IMR-90 (cell line): Measurements from ENCODE around the gene GABRB2. TPM values are rescaled to one million over a fixed set of nuclear protein-coding genes. Genes with fewer than 3 reads are reported as not detected.

ENCODE experiments used
- ATAC-seq: fragments of 200-7000 bp; cut with Tn5 transposase; 2 replicates; pipeline ENCODE4 v1.9.1; 2020; ENCODE audit warnings: low read depth, mild to moderate bottlenecking, moderate library complexity
- BruUV-seq: library from RNA; stranded (reverse); fragments of 400-500 nt; replicated peaks from 2 replicates; lab custom pipeline; 2021; lab: Mats Ljungman, UMichigan
- CTCF ChIA-PET: fragments of 300-600 bp; formaldehyde crosslinking; extraction: SDS; loops from one replicate; lab custom pipeline; 2021; ENCODE audit warnings: antibody characterized with exemption; lab: Yijun Ruan, JAX
- POLR2A ChIA-PET: fragments of 300-600 bp; sonication (Branson Sonifier 250); formaldehyde crosslinking; loops from one replicate; lab custom pipeline; 2022; ENCODE audit warnings: antibody characterized with exemption; ENCODE audit not compliant: unreplicated experiment; lab: Charles Lee
- DNase-seq: peaks from one replicate; pipeline ENCODE4 v3.0.0; 2013
- H2AFZ ChIP-seq: replicated peaks from 2 replicates; pipeline ENCODE3; 2013; ENCODE audit warnings: low read length, mild to moderate bottlenecking; ENCODE audit not compliant: poor library complexity
- H2AK5ac ChIP-seq: 2 replicates; pipeline ENCODE4 v1.6.1; 2013; ENCODE audit warnings: low read depth, low read length, inconsistent platforms
- H2AK9ac ChIP-seq: replicated peaks from 2 replicates; pipeline ENCODE3; 2013; ENCODE audit warnings: mild to moderate bottlenecking, low read depth, low read length, moderate library complexity; ENCODE audit not compliant: poor library complexity
- H2BK120ac ChIP-seq: 2 replicates; pipeline ENCODE4 v1.6.1; 2013; ENCODE audit warnings: low read depth, low read length, inconsistent platforms
- H2BK15ac ChIP-seq: 3 replicates; pipeline ENCODE4 v1.6.1; 2013; ENCODE audit warnings: low read depth, low read length, inconsistent platforms
- H2BK20ac ChIP-seq: 2 replicates; pipeline ENCODE4 v1.6.1; 2013; ENCODE audit warnings: low read depth, mild to moderate bottlenecking, inconsistent platforms, low read length, moderate library complexity
- H2BK5ac ChIP-seq: 2 replicates; pipeline ENCODE4 v1.6.1; 2013; ENCODE audit warnings: mild to moderate bottlenecking, low read depth, low read length, inconsistent platforms; ENCODE audit not compliant: poor library complexity, severe bottlenecking
- H3K14ac ChIP-seq: replicated peaks from 2 replicates; pipeline ENCODE4 v1.6.1; 2013; ENCODE audit warnings: low read depth, low read length, inconsistent platforms
- H3K18ac ChIP-seq: 2 replicates; pipeline ENCODE4 v1.6.1; 2013; ENCODE audit warnings: low read depth, low read length, control low read depth
- H3K23ac ChIP-seq: 2 replicates; pipeline ENCODE4 v1.6.1; 2013; ENCODE audit warnings: low read depth, low read length, inconsistent platforms
- H3K27ac ChIP-seq: 2 replicates; pipeline ENCODE4 v1.5.1; 2013; ENCODE audit warnings: mild to moderate bottlenecking, control low read depth, low read length; ENCODE audit not compliant: insufficient read depth
- H3K27me3 ChIP-seq: 2 replicates; pipeline ENCODE4 v1.6.1; 2013; ENCODE audit warnings: low read length; ENCODE audit not compliant: control insufficient read depth, insufficient read depth
- H3K36me3 ChIP-seq: 2 replicates; pipeline ENCODE4 v1.6.1; 2013; ENCODE audit warnings: low read length, mixed read lengths; ENCODE audit not compliant: control insufficient read depth, insufficient read depth
- H3K4ac ChIP-seq: 2 replicates; pipeline ENCODE4 v1.6.1; 2013; ENCODE audit warnings: low read depth, low read length, inconsistent platforms
- H3K4me1 ChIP-seq: 2 replicates; pipeline ENCODE4 v1.6.1; 2013; ENCODE audit warnings: low read length, mixed read lengths; ENCODE audit not compliant: control insufficient read depth, insufficient read depth
- H3K4me2 ChIP-seq: 2 replicates; pipeline ENCODE4 v1.6.1; 2013; ENCODE audit warnings: low read depth, mild to moderate bottlenecking, control low read depth, low read length, moderate library complexity
- H3K4me3 ChIP-seq: 2 replicates; pipeline ENCODE4 v1.5.1; 2013; ENCODE audit warnings: low read depth, mild to moderate bottlenecking, control low read depth, low read length, moderate library complexity; ENCODE audit not compliant: insufficient read depth
- H3K56ac ChIP-seq: 2 replicates; pipeline ENCODE4 v1.6.1; 2013; ENCODE audit warnings: low read length, inconsistent platforms; ENCODE audit not compliant: insufficient read depth; ENCODE audit errors: extremely low read depth
- H3K79me1 ChIP-seq, 2 experiments: 2 replicates each; pipeline ENCODE4 v1.6.1; 2013; ENCODE audit warnings: low read length in 2 of 2, inconsistent platforms in 1 of 2, low read depth in 1 of 2
- H3K9ac ChIP-seq: 2 replicates; pipeline ENCODE4 v1.6.1; 2013; ENCODE audit warnings: low read depth, low read length, control low read depth
- H3K9me1 ChIP-seq: 2 replicates; pipeline ENCODE4 v1.6.1; 2013; ENCODE audit warnings: low read length, inconsistent platforms; ENCODE audit not compliant: insufficient read depth
- H3K9me3 ChIP-seq: 2 replicates; pipeline ENCODE4 v1.6.1; 2013; ENCODE audit warnings: low read length; ENCODE audit not compliant: control insufficient read depth, insufficient read depth
- H4K20me1 ChIP-seq: 2 replicates; pipeline ENCODE4 v1.6.1; 2013; ENCODE audit warnings: low read length, inconsistent platforms; ENCODE audit not compliant: insufficient read depth
- H4K5ac ChIP-seq: 2 replicates; pipeline ENCODE4 v1.6.1; 2013; ENCODE audit warnings: mild to moderate bottlenecking, low read depth, low read length, control low read depth
- H4K8ac ChIP-seq, 2 experiments: 2 replicates each; pipeline ENCODE4 v1.6.1; 2013; ENCODE audit warnings: low read depth in 2 of 2, low read length in 2 of 2, control low read depth in 1 of 2, inconsistent platforms in 1 of 2
- H4K91ac ChIP-seq: 2 replicates; pipeline ENCODE4 v1.6.1; 2013; ENCODE audit warnings: low read depth, low read length, inconsistent platforms; ENCODE audit not compliant: insufficient read depth
- BHLHE40 ChIP-seq: fragments of 150-350 bp; IDR thresholded peaks from 2 replicates; pipeline ENCODE4 v1.6.1; 2016; ENCODE audit warnings: mild to moderate bottlenecking, low read depth, low read length
- CEBPB ChIP-seq: IDR thresholded peaks from 2 replicates; pipeline ENCODE4 v1.6.1; 2012; ENCODE audit warnings: low read depth, low read length, improper control_type of control experiment
- FOS ChIP-seq: fragments of 150-350 bp; IDR thresholded peaks from 2 replicates; pipeline ENCODE4 v1.6.1; 2016; ENCODE audit warnings: low read depth, low read length
- MAFK ChIP-seq: IDR thresholded peaks from 2 replicates; pipeline ENCODE4 v1.6.1; 2012; ENCODE audit warnings: low read depth, low read length, improper control_type of control experiment
- NFE2L2 ChIP-seq: fragments of 150-350 bp; IDR thresholded peaks from 2 replicates; pipeline ENCODE4 v1.6.1; 2016; ENCODE audit warnings: low read depth, mild to moderate bottlenecking, low read length
- POLR2A ChIP-seq: IDR thresholded peaks from 2 replicates; pipeline ENCODE4 v1.6.1; 2012; ENCODE audit warnings: mild to moderate bottlenecking, low read depth, low read length
- RAD21 ChIP-seq: IDR thresholded peaks from 2 replicates; pipeline ENCODE4 v1.6.1; 2012; ENCODE audit warnings: low read length, improper control_type of control experiment
- RCOR1 ChIP-seq: IDR thresholded peaks from 2 replicates; pipeline ENCODE4 v1.6.1; 2012; ENCODE audit warnings: mild to moderate bottlenecking, low read length, improper control_type of control experiment; ENCODE audit not compliant: insufficient replicate concordance
- RFX5 ChIP-seq: IDR thresholded peaks from 2 replicates; pipeline ENCODE4 v1.8.0; 2012; ENCODE audit warnings: low read depth, mild to moderate bottlenecking, low read length, moderate library complexity
- WGBS, 2 experiments: methylation state at CpG; one replicate each; pipeline versions ENCODE4 v1.1.5 to v1.1.7; 2013; ENCODE audit warnings: missing lambda C conversion rate in 2 of 2; ENCODE audit not compliant: insufficient read length in 1 of 2; ENCODE audit errors: extremely low coverage in 2 of 2; 5-methylcytosine and 5-hydroxymethylcytosine counted together
- dilution Hi-C: fragments of 300-500 bp; cut with HindIII; formaldehyde crosslinking; loops from one replicate; pipeline ENCODE4 v1.14.3; 2018; ENCODE audit warnings: low sequenced_read_pairs; ENCODE audit not compliant: unreplicated experiment
- in situ Hi-C: fragments of 300-500 bp; cut with MboI; formaldehyde crosslinking; loops from 3 replicates; pipeline ENCODE4 v1.14.3; 2019; ENCODE audit warnings: low sequenced_read_pairs, inconsistent platforms, mixed read lengths
- intact Hi-C: fragments of 100-400 bp; cut with micrococcal nuclease; formaldehyde crosslinking; loops from 2 replicates; pipeline ENCODE4 v1.10.0; 2022
- polyA plus RNA-seq, 3 experiments: library from polyadenylated mRNA; depleted of rRNA; stranded (reverse); fragments of >200 nt; gene quantifications; 2 replicates each; pipeline ENCODE4 v1.2.3, GENCODE V29; 2012; ENCODE audit warnings: low replicate concordance in 1 of 3
- total RNA-seq: library from RNA; depleted of rRNA; stranded (reverse); fragments of >200 nt; gene quantifications from 2 replicates; pipeline ENCODE4 v1.2.3, GENCODE V29; 2012

The GABRB2 gene
- total and polyA plus RNA-seq, 2 of the 4 experiments (the other 2 are of a cell fraction): not detected

GRCh38 chr5:161340012-161340411, 206.5 kb downstream of the GABRB2 start:
- Histone ChIP-seq H3K27ac (no peak overlapping the region), H3K79me1 (no peaks in the 10 kb centered on the region), H2AK9ac (no peak overlapping the region), H3K18ac (no peak overlapping the region), H3K14ac (no peak overlapping the region), H3K4me1 (no peaks in the 10 kb centered on the region), H3K9me3 (no peaks in the 10 kb centered on the region), H3K4ac (no peak overlapping the region), H4K8ac (no peak overlapping the region), H2BK120ac (no peak overlapping the region), H2BK5ac (no peak overlapping the region), H3K4me3 (no peak overlapping the region), H2AK5ac (no peak overlapping the region), H2BK20ac (no peak overlapping the region), H3K56ac (no peak overlapping the region), H4K91ac (no peak overlapping the region), H3K9me1 (no peaks in the 10 kb centered on the region), H2BK15ac (no peak overlapping the region), H3K23ac (no peak overlapping the region), H2AFZ (no peak overlapping the region), H4K5ac (no peak overlapping the region), H3K27me3 (no peaks in the 10 kb centered on the region), H3K4me2 (no peak overlapping the region), H3K36me3 (no peaks in the 10 kb centered on the region), H3K9ac (no peak overlapping the region), H4K20me1 (no peaks in the 10 kb centered on the region)
- POLR2A ChIA-PET: no interaction called here
- in situ Hi-C loops (no loop called here), intact Hi-C loops (no loop called here), dilution Hi-C loops (no loop called here)
- no peak for ATAC-seq
- BruUV-seq: no TSS peak
- no peak for DNase-seq
- WGBS, 2 experiments: no CpG with 5 or more reads among the region's 3 CpGs
- CTCF ChIA-PET: no interaction called here
- TF ChIP-seq RAD21 (no peak), CEBPB (no peak), FOS (no peak), NFE2L2 (no peak), MAFK (no peak), BHLHE40 (no peak), POLR2A (no peak), RCOR1 (no peak), RFX5 (no peak)
